ENCODE measurements around the gene PCDH8. TPM values are rescaled to one million over a fixed set of nuclear protein-coding genes. Genes with fewer than 3 reads are reported as not detected.

Gene PCDH8
- total RNA-seq (ENCODE audit: low replicate concordance): not detected in 2 replicates

GRCh38 chr13:52848455-52849195, at the start of gene PCDH8:
PCDH8 (minus strand) TSS chr13:52848640; CDS start chr13:52848436, 204 bp downstream.

Other genes starting within 250 kb of the PCDH8 start
- gene HNRNPA1L2, start 206.2 kb downstream of the PCDH8 start, total RNA-seq (ENCODE audit: low replicate concordance): 1.9 and 3.8 TPM in 2 replicates
- 19.4 and 40.9 TPM in 2 replicates for gene SUGT1, start 195.8 kb downstream of the PCDH8 start, total RNA-seq (ENCODE audit: low replicate concordance)
- not detected in 2 replicates for gene CNMD, start 108.8 kb downstream of the PCDH8 start, total RNA-seq (ENCODE audit: low replicate concordance)
- gene OLFM4, start 180.2 kb upstream of the PCDH8 start, total RNA-seq (ENCODE audit: low replicate concordance): not detected in 2 replicates

Data from smooth muscle cell of the coronary artery (primary cell).